ENCODE measurements around the gene ZSWIM4. TPM values are rescaled to one million over a fixed set of nuclear protein-coding genes. Genes with fewer than 3 reads are reported as not detected.

ZSWIM4 gene
- total RNA-seq, 1 donor from 2014 or later, result 9.8 TPM

DNA sequence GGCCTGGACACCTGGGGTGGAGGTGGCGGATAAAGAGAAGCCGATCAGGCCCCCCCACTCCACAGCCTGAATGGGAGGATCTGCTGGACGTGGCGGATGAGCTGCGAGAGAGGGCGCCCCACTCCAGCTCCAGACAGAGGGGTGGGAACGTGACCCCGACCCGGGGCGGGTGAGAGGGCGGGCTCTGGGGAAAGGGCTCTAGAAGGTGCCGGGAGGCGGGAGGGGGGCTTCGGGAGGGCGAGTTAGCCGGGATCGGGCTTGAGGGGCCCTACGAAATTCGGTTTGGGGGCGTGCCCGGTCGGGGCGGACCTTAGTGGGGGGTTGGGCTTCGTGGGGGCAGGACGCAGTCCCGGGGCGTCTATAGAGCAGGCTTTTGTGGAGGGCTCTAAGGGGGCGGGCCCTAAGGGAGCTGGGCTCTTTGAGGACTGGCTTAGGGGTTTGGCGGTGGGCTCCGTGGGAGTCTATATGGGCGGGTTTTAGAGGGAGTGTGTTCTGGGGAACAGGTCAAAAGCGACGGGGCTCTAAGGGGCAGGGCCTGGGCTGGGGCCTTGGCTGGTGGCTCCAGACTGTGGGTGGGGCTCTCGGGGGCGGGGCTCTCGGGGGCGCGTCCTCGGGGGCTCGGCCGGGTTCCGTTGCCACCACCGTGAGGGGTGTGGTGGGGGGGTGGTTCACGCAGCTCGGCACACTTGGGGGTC is 77.6 kb downstream of the ZSWIM4 start:
- peaks cover 7% of the 10 kb centered on the region for H3K27me3 Mint-ChIP-seq (ENCODE audit: low read depth)
- H3K36me3 Mint-ChIP-seq (ENCODE audit: low read depth), result no peaks in the 10 kb centered on the region
- peak overlapping the region; percentile 76 for H3K4me3 Mint-ChIP-seq (ENCODE audit: low read depth)
- no peaks in the 10 kb centered on the region for H3K9me3 Mint-ChIP-seq
- peaks cover 11% of the 10 kb centered on the region for H3K4me1 Mint-ChIP-seq (ENCODE audit: low read depth)
- H3K27ac Mint-ChIP-seq, result no peak overlapping the region
- intact Hi-C loops (cut with micrococcal nuclease), result no loop called here
- DNase-seq (ENCODE audit: low spot score), result no peak

DNA sequence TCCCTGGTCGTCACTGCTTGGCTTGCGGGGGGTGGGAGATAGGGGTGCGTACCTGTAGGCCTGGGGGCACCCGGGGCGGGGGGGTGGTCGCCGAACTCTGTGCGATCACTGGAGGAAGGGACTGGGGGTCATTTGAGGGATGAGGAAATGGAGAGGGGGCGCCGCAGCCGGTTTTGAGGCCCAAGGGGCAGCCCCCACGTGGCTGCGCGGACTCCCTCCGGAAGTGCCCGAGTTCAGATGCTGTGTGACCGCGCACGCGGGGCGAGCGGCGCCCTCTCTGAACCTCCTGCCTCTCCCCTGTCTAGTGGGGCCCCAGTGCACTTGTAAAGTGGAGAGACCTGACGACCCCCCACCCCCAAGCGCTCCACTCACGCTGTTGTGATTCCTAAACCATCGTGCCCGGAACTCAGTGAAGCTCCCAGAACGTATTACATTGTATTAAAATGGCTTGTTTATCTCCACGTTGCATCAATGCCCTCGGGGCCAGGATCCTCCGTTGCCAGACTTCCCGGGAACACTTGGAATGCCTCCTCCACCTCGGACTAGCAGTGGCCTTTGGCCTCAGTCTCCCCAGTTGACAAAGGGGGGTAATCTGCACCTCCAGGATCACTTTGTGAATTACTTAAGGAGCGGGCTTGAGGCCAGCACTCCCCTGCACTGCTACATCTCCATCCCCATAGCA is 78.7 kb downstream of the ZSWIM4 start:
- no peak for DNase-seq (ENCODE audit: low spot score)
- Mint-ChIP-seq H3K27me3 (ENCODE audit: low read depth) (peaks cover 7% of the 10 kb centered on the region), H3K4me1 (ENCODE audit: low read depth) (peaks cover 6% of the 10 kb centered on the region), H3K36me3 (ENCODE audit: low read depth) (no peaks in the 10 kb centered on the region), H3K27ac (no peak overlapping the region), H3K9me3 (no peaks in the 10 kb centered on the region), H3K4me3 (ENCODE audit: low read depth) (no peak overlapping the region)
- intact Hi-C loops (cut with micrococcal nuclease), result no loop called here

DNA sequence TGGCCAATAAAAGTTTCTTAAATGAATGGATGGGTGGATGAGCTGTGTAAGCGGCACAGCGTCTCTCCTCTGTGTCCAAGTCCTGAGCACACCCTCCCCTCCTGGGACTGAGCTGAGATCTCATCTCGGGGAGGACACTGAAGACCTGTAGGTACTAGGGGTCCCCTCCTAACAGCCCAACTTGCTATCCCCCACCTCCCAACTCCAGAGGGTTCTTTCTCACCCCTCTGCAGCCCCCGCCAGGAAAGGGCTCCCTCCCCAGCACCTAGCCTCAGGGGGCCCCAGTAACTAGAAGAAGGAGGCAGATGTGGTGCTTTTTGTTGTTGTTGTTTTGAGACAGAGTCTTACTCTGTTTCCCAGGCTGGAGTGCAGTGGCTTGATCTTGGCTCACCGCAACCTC is 80.6 kb downstream of the ZSWIM4 start:
- Mint-ChIP-seq H3K27me3 (ENCODE audit: low read depth) (peaks cover 7% of the 10 kb centered on the region), H3K36me3 (ENCODE audit: low read depth) (no peaks in the 10 kb centered on the region), H3K4me3 (ENCODE audit: low read depth) (no peak overlapping the region), H3K27ac (no peak overlapping the region), H3K9me3 (no peaks in the 10 kb centered on the region), H3K4me1 (ENCODE audit: low read depth) (peaks cover 12% of the 10 kb centered on the region)
- no peak for DNase-seq (ENCODE audit: low spot score)
- intact Hi-C loops (cut with micrococcal nuclease), result no loop called here

DNA sequence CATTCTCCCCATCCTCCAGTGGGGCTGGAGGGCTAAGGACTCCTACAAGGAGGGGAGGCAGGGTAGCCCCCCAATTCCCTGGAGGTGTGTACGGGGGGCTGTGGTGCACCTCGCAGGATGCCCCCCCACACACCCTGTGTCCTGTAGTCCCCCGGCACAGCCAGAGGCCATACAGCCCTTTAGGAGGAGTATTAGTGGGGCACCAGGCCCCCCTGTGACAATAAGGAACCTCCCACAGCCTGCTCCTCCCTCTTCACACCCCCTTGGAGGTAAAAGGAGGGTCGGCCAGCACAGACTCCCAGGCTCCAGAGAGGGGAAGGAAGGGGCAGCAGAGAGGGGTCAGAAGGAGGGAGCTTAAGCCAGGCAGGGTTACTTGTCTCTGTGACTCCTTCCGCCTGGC is 81.6 kb downstream of the ZSWIM4 start, which contains the start of gene NANOS3:
Gene NANOS3, plus strand, starts transcription at position 301 of the 400 bp plus-strand sequence. CDS start 115 bp downstream, outside the sequence.
- Mint-ChIP-seq H3K27ac (no peak within 1 kb of the TSS), H3K36me3 (ENCODE audit: low read depth) (no peaks in the 10 kb centered on the region), H3K9me3 (no peaks in the 10 kb centered on the region), H3K27me3 (ENCODE audit: low read depth) (peaks cover 7% of the 10 kb centered on the region), H3K4me1 (ENCODE audit: low read depth) (peaks cover 20% of the 10 kb centered on the region), H3K4me3 (ENCODE audit: low read depth) (no peak within 1 kb of the TSS)
- intact Hi-C loops (cut with micrococcal nuclease), result no loop called here
- no peak for DNase-seq (ENCODE audit: low spot score)

DNA sequence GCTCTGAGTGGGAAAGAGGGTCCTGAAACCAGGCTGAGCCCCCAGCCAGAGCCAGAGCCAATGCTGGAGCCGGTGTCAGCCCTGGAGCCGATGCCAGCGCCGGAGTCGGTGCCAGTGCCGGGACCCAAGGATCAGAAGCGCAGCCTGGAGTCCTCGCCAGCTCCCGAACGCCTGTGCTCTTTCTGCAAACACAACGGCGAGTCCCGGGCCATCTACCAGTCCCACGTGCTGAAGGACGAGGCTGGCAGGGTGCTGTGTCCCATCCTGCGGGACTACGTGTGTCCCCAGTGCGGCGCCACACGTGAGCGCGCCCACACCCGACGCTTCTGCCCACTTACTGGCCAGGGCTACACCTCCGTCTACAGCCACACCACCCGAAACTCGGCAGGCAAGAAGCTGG is 82.1 kb downstream of the ZSWIM4 start:
- Mint-ChIP-seq H3K27me3 (ENCODE audit: low read depth) (peaks cover 7% of the 10 kb centered on the region), H3K4me3 (ENCODE audit: low read depth) (no peak overlapping the region), H3K9me3 (no peaks in the 10 kb centered on the region), H3K36me3 (ENCODE audit: low read depth) (no peaks in the 10 kb centered on the region), H3K27ac (no peak overlapping the region), H3K4me1 (ENCODE audit: low read depth) (peaks cover 24% of the 10 kb centered on the region)
- intact Hi-C loops (cut with micrococcal nuclease), result no loop called here
- no peak for DNase-seq (ENCODE audit: low spot score)

DNA sequence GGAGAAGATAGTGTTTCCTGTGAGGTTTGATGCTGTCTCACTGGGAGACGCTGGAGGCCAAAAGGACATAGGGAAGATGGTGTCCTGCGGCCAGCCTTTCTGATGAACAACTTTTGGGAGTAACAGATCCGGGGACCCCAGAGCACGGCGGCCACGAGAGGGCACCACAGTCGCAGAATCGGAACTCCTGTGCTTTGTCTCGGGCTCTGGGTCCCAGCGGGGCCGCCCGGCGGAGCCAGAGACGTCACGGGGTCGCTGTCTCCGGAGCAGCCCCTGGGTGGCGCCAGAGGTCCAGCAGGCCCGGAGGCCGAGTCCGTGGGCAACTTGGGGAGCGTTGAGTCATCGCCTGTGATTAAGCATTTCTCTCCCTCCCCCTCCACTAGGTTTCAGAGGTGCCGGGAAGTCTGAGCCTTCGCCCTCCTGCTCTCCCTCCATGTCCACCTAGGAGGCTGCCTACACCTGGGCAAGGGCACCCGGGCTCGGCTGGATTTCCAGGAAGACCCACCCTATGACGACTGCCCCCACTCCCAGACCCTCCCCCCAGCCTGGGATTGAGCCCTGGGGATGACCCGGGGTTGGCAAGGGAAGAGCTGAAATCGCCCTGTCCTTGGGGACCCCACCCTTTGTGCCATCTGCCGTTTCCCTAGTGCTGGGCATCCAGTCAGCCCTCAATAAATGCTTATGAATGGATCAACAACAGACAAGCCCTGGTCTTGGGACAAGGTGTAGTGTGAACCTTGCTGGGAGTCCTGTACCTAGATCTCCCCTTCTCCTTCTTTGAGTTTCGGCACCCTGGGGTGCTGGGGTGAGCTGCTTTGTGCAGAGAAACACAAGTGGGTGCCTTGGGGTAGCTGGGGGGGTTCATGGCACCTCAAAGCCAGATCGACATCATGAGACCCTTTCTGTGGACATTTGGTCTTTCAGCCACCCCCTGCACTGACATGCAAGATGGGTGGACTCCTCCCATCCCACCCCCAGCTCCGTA is 85.1 kb downstream of the ZSWIM4 start:
- H3K4me3 Mint-ChIP-seq (ENCODE audit: low read depth), result peak overlapping the region; percentile 51
- peak; percentile 96 for DNase-seq (ENCODE audit: low spot score)
- H3K27ac Mint-ChIP-seq, result peak overlapping the region; percentile 87
- H3K9me3 Mint-ChIP-seq, result no peaks in the 10 kb centered on the region
- intact Hi-C loops (cut with micrococcal nuclease), result loop anchor here (1.0 to 2.0 kb wide), 6 partner anchors 72 to 257 kb away; partner anchors contain the start of genes DCAF15 and RFX1
- peaks cover 24% of the 10 kb centered on the region for H3K4me1 Mint-ChIP-seq (ENCODE audit: low read depth)
- H3K36me3 Mint-ChIP-seq (ENCODE audit: low read depth), result no peaks in the 10 kb centered on the region
- H3K27me3 Mint-ChIP-seq (ENCODE audit: low read depth), result peaks cover 4% of the 10 kb centered on the region

DNA sequence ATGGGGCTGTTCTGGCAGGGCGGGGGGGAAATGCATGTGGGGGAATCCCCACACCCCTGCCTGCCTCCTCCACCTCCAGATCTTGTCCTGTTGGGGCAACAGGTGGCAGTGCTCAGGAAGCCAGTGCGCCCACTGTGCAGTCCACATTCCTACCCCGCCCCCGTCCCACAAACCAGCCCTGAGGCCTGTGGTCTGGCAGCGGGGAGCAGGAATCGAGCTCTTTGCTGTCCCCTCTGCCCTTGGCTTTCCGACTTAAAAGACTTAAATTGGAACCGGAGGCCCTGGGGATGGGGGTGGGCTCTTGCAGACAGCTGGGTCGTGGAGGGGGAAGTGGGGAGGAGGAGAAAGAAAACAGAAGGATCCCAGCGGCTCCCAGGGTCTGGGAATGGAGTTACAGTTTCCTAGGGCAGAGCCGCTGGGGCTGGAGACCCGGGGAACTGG is 86.0 kb downstream of the ZSWIM4 start:
- H3K4me3 Mint-ChIP-seq (ENCODE audit: low read depth), result peak overlapping the region; percentile 51
- DNase-seq (ENCODE audit: low spot score), result no peak

More for the DNA sequence above, 86.0 kb downstream of the ZSWIM4 start:
- peaks cover 24% of the 10 kb centered on the region for H3K4me1 Mint-ChIP-seq (ENCODE audit: low read depth)
- peak overlapping the region; percentile 87 for H3K27ac Mint-ChIP-seq
- H3K27me3 Mint-ChIP-seq (ENCODE audit: low read depth), result no peaks in the 10 kb centered on the region
- intact Hi-C loops (cut with micrococcal nuclease), result loop anchor here (2.0 kb wide), 1 partner anchor 72 kb away; the partner anchor contains the start of gene DCAF15
- H3K36me3 Mint-ChIP-seq (ENCODE audit: low read depth), result no peaks in the 10 kb centered on the region
- H3K9me3 Mint-ChIP-seq, result no peaks in the 10 kb centered on the region

Other genes with a start within 250 kb of the ZSWIM4 start
- gene MRI1, start 30.9 kb upstream of the ZSWIM4 start, total RNA-seq, result 41.6 and 42.3 TPM in 2 replicates
- gene C19orf53, start 21.0 kb upstream of the ZSWIM4 start, total RNA-seq, result 131 and 137 TPM in 2 replicates
- 1.6 and 1.8 TPM in 2 replicates for gene NANOS3, start 81.7 kb downstream of the ZSWIM4 start, total RNA-seq
- 14.9 and 15.3 TPM in 2 replicates for gene BRME1, start 110.7 kb downstream of the ZSWIM4 start, total RNA-seq
- 36.9 and 41.5 TPM in 2 replicates for gene CC2D1A, start 110.8 kb downstream of the ZSWIM4 start, total RNA-seq
- gene PODNL1, start 143.0 kb downstream of the ZSWIM4 start, total RNA-seq, result 0.41 TPM in 1 of 2 replicates, not detected in the other
- gene DCAF15, start 157.1 kb downstream of the ZSWIM4 start, total RNA-seq, result 60.6 and 64.0 TPM in 2 replicates
- gene RFX1, start 210.9 kb downstream of the ZSWIM4 start, total RNA-seq, result 15.7 and 17.0 TPM in 2 replicates
- not detected in 2 replicates for gene RLN3, start 232.7 kb downstream of the ZSWIM4 start, total RNA-seq
- gene IL27RA, start 236.3 kb downstream of the ZSWIM4 start, total RNA-seq, result 76.6 and 79.1 TPM in 2 replicates

All from activated T-helper 2 cell treated with anti-CD3 and anti-CD28 coated beads, Interferon-gamma antibody, Interleukin-2, Interleukin-4, amounts not matched to agents 10 μg/mL and 5 μg/mL and 100 μg/mL, durations not matched to agents 14 hours and 24 hours and 36 hours (primary cell).